Measurements from ENCODE around the gene ZEB2. TPM values are rescaled to one million over a fixed set of nuclear protein-coding genes. Genes with fewer than 3 reads are reported as not detected.

Gene ZEB2
- polyA plus RNA-seq, 3 donors from 2014 or later: 56.5 to 115 (median 62.3) TPM

DNA sequence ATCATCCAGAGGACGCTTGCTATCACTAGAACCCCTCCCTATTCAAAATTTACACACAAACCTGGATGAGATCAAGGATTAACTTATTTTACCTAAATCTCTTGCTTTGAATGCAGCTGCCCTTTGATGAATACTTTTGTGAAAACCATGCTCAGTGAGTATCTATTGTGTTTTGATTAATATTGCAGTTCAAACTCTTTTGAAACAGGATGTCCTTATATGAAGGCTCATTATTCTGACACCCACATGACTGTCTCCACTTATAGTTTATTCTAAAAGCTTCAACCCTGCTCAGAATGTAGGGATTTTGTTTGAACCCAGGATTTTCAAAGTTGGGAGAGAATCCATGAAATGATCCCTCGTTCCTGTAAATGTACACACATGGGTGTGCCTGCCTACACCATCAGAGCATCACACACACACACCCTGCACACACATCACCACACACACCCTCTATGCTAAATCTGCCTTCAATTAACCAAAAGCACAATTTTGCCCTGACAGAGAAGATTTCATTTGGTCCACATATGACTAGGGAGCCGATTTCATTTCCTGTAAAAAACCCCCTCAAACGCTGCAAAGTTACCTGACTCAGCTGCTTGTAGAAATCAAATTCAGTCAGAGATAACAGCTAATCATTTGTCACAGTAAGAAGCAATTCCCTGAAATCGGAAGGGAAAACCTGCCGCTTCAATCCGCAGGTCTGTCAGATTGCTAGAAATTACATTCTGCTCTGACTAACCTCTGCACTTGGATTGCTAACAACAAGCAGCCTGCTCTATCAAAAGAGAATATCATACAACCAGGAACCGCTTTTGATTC lies 65.2 kb downstream of the ZEB2 start:
- peak in 1 of 3 donors; percentile 44 for DNase-seq
- Mint-ChIP-seq H3K27ac (peak overlapping the region in 4 of 6 donors; percentile 93 to 99 (median 98)), H3K4me1 (peaks cover 96 to 99% of the 10 kb centered on the region in 2 donors), H3K4me3 (peak overlapping the region; percentile 2 to 91 (median 76)), H3K9me3 (no peaks in the 10 kb centered on the region), H3K27me3 (ENCODE audit: low read depth in 3 of 3) (peaks cover 2 to 5% (median 4%) of the 10 kb centered on the region in 3 donors), H3K36me3 (peaks cover 0 to 3% (median 0%) of the 10 kb centered on the region in 3 donors)

DNA sequence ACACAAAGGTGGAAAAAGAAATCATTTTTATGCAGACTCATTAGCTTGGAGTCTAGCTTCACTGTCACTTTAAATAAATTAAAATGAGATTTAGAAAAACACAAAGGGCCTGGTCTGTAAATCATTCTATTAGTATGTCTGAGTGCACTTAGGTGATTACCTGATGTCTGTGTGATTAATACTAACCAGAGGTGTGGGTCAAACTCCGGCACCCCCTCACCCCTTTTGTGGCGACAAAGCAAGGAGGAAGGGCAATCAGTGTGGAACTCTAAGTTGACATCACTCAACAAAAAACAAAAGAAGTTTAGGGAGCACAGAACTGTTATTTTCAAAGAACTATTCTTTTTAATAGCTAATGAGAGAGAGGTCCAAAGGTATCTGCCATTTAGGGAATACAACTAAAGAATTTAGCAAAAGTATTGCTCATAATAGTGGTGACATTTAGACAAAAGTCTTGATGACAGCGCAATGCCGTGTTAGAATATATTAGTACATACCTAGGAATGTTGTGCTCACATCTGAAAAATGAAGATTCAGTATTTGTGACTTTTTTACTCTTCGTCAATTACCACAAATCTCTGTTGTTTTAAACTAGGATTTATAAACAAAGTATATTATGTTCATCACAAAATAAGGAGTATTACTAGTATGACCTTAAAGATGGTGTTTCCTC lies 66.3 kb downstream of the ZEB2 start:
- peaks cover 96 to 99% of the 10 kb centered on the region in 2 donors for H3K4me1 Mint-ChIP-seq

DNA sequence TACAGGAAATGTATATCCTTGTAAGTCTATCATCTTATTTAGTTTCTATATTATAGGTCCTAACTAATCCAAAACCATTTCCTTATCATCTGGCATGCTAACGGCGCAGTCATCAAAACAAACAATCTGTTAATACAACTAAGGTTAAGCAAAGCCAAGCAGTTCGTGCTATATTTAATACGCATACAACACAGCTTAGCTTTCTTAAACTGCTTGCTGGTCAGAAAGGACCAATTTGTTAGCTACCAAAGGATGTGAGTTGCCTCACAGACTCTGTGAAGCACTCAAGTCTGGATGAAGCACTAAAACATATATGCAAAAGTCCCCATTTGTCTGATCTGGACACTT lies 67.0 kb downstream of the ZEB2 start:
- peaks cover 96 to 99% of the 10 kb centered on the region in 2 donors for H3K4me1 Mint-ChIP-seq
- no peaks in the 10 kb centered on the region for H3K9me3 Mint-ChIP-seq
- peaks cover 2 to 5% (median 3%) of the 10 kb centered on the region in 3 donors for H3K27me3 Mint-ChIP-seq (ENCODE audit: low read depth in 3 of 3)
- peak overlapping the region; percentile 72 to 91 (median 84) for H3K4me3 Mint-ChIP-seq
- no peak for DNase-seq
- H3K27ac Mint-ChIP-seq: peak overlapping the region in 4 of 6 donors; percentile 93 to 99 (median 97)
- H3K36me3 Mint-ChIP-seq: no peaks in the 10 kb centered on the region

More for the DNA sequence above, 66.3 kb downstream of the ZEB2 start:
- DNase-seq: no peak
- H3K4me3 Mint-ChIP-seq: peak overlapping the region; percentile 72 to 91 (median 84)
- no peaks in the 10 kb centered on the region for H3K9me3 Mint-ChIP-seq
- peak overlapping the region in 4 of 6 donors; percentile 93 to 99 (median 97) for H3K27ac Mint-ChIP-seq
- peaks cover 2 to 5% (median 2%) of the 10 kb centered on the region in 3 donors for H3K27me3 Mint-ChIP-seq (ENCODE audit: low read depth in 3 of 3)
- peaks cover 0 to 2% (median 0%) of the 10 kb centered on the region in 3 donors for H3K36me3 Mint-ChIP-seq

DNA sequence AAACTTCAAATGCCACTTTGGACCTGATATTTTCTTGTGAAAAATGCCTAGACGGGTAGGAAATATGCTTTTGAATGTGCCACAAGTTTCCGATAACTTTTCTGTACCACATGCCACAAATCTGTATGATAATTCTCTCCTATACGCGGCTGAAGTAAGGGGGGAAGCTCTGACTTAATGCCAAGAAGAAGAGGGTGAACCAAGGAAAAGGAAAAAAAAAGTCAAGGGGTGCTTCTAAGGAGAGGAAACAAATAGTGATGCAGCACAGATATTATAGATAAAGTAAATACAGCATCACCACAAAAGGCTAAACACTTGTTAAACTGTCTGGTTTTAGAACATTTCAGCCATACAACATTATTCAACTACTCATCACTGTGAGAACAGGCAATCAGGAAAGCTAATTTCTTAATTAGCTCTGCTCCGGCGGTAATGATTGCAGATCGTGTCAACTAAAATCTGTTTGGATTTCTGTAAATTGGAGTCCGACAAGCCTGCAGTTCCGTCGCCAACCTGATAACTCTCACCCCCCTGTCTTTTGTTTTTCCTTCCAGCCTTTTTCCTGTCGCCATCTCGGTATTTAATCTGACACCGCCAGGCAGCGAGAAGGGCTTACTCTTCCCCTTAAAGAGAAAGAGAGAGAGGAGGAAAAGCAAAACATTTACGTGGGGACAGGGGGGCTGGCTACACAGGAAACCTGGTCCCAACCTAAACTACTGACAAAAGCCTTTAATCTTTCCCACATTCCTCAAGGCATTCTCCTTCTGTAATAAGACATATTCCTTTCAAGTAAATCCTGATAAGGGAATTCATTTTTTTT lies 67.5 kb downstream of the ZEB2 start:
- H3K4me3 Mint-ChIP-seq: peak overlapping the region; percentile 72 to 91 (median 84)
- DNase-seq: peak; percentile 41 to 58 (median 57)
- H3K27me3 Mint-ChIP-seq (ENCODE audit: low read depth in 3 of 3): peaks cover 2 to 5% (median 3%) of the 10 kb centered on the region in 3 donors
- no peaks in the 10 kb centered on the region for H3K9me3 Mint-ChIP-seq
- H3K36me3 Mint-ChIP-seq: peaks cover 0 to under 1% (median under 1%) of the 10 kb centered on the region in 3 donors
- H3K4me1 Mint-ChIP-seq: peaks cover 96 to 99% of the 10 kb centered on the region in 2 donors
- H3K27ac Mint-ChIP-seq: peak overlapping the region in 4 of 6 donors; percentile 93 to 99 (median 97)

DNA sequence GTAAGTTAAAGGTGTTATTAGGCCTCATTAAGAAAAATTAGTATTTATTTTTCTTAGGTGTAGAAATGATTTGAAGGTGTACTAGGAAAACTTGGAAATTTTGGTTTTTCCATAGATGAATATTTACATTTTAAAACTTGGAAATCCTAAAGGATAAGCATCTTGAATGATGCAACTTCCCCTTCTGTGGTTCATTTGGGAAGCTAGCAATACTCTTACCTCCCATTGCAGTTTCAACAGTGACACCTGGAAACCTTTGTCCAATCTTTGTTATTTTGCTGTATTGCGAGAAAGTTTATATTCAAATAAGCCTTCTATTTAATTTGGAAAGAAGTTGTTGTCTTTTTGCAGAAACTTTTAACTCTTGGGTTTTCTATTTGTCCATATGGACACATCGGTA lies 68.5 kb downstream of the ZEB2 start:
- H3K27ac Mint-ChIP-seq: peak overlapping the region in 4 of 6 donors; percentile 93 to 99 (median 97)
- peaks cover 5 to 6% (median 5%) of the 10 kb centered on the region in 3 donors for H3K36me3 Mint-ChIP-seq
- no peak for DNase-seq
- H3K9me3 Mint-ChIP-seq: no peaks in the 10 kb centered on the region
- peaks cover 93 to 97% of the 10 kb centered on the region in 2 donors for H3K4me1 Mint-ChIP-seq
- H3K27me3 Mint-ChIP-seq (ENCODE audit: low read depth in 3 of 3): peaks cover 0 to 8% (median 2%) of the 10 kb centered on the region in 3 donors
- H3K4me3 Mint-ChIP-seq: peak overlapping the region; percentile 72 to 91 (median 84)

DNA sequence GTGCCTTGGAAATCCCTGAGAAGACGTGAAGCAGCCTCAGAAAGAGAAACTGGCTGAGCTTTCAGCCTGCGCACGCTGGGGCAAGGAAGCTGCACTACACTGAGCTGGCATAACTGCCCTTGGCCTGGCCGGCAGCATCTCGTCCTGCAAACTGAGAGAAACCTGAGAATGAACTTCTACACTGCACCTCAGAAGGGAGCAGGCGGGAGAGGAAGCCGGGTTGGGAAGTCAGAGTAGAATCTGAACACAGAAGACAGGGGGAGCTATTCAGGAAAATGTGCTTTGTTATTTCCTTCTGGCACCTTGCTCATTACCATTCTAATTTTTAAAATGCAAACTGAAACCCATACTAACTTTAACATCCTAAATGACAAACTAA lies 70.9 kb downstream of the ZEB2 start:
- no peaks in the 10 kb centered on the region for H3K9me3 Mint-ChIP-seq
- H3K4me1 Mint-ChIP-seq: peaks cover 93 to 97% of the 10 kb centered on the region in 2 donors
- peak overlapping the region in 5 of 6 donors; percentile 89 to 97 (median 93) for H3K27ac Mint-ChIP-seq
- H3K27me3 Mint-ChIP-seq (ENCODE audit: low read depth in 3 of 3): peaks cover 0 to 14% (median 3%) of the 10 kb centered on the region in 3 donors
- H3K36me3 Mint-ChIP-seq: peaks cover 8 to 9% (median 8%) of the 10 kb centered on the region in 3 donors
- H3K4me3 Mint-ChIP-seq: peak overlapping the region; percentile 40 to 78 (median 67)
- DNase-seq: peak in 1 of 3 donors; percentile 42

DNA sequence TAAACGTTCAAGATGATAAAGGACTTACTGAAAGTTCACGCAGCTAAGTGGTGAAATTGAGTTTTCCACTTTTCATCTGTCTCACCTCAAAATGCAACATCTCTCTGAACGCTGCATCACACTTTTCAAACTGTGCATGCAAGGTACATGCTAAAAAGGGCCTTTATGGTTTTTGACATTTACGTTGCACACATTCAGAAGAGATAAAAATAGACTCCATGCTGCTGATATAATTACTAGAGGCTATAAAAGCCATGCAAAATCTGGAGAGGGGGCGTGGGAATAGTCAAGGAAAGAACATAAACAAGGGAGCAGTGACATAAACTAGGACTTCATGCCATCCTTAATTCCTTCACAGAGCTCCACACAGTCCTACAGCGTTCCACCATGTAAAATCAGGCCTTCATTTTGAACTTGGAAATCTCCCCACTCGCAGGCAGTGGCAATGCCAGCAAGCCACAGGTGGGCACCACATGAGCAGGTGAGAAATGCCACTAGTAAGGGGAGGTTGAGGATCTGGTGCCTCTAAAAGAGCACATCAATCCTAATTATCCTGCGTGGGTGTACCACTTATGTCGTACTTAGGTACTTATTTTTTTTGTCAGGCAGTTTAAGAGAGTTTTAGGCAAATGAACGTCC lies 71.4 kb downstream of the ZEB2 start:
- Mint-ChIP-seq H3K27ac (peak overlapping the region in 5 of 6 donors; percentile 89 to 97 (median 93)), H3K36me3 (peaks cover 8 to 9% (median 8%) of the 10 kb centered on the region in 3 donors), H3K27me3 (ENCODE audit: low read depth in 3 of 3) (peaks cover 0 to 14% (median 3%) of the 10 kb centered on the region in 3 donors), H3K4me1 (peaks cover 93 to 97% of the 10 kb centered on the region in 2 donors), H3K9me3 (no peaks in the 10 kb centered on the region), H3K4me3 (peak overlapping the region; percentile 40 to 78 (median 67))
- DNase-seq: no peak

DNA sequence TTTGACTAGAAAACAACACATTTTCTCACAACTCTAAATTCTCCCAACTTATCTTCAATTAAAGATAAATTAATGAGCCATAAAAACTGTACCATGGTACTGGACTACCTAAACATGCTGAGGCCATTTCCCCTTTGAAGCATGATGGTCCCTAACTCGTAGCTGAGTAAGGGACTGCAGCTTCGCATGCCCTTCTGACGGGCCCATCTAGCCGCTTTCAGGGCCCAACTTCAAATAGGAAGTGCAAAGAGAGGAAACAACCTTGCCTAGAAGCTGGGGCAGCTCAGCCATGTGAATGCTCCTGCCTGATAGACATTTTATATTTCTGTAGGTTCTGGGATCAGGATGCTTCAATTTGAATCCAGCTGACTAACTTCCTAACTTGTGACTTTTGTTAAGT lies 72.4 kb downstream of the ZEB2 start:
- peaks cover 0 to 14% (median 3%) of the 10 kb centered on the region in 3 donors for H3K27me3 Mint-ChIP-seq (ENCODE audit: low read depth in 3 of 3)
- H3K4me1 Mint-ChIP-seq: peaks cover 87 to 91% of the 10 kb centered on the region in 2 donors
- H3K4me3 Mint-ChIP-seq: peak overlapping the region in 3 of 5 donors; percentile 18 to 48 (median 39)
- peaks cover 8 to 9% (median 8%) of the 10 kb centered on the region in 3 donors for H3K36me3 Mint-ChIP-seq
- no peak for DNase-seq
- peak overlapping the region in 5 of 6 donors; percentile 89 to 97 (median 93) for H3K27ac Mint-ChIP-seq
- no peaks in the 10 kb centered on the region for H3K9me3 Mint-ChIP-seq

DNA sequence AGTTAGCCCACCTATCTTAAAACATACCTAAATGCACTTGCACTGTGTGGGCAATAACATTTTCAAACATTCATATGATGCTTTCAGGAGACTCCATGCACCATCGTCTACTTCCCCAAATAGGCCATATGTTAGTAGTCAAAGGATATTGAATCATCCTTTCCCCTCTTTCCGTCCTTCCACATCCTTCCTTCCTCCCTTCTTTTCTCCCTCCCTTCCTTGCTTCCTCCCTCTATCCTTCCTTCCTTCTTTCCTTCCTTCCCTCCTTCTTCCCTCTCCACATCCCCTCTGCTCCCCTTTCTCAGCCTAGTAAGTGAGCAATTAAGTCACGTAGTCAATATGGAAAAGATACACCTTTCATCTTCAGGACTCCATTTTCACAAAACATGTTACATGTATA lies 73.8 kb downstream of the ZEB2 start:
- H3K9me3 Mint-ChIP-seq: no peaks in the 10 kb centered on the region
- H3K36me3 Mint-ChIP-seq: peaks cover 8 to 10% (median 10%) of the 10 kb centered on the region in 3 donors
- H3K27ac Mint-ChIP-seq: peak overlapping the region in 5 of 6 donors; percentile 69 to 94 (median 88)
- H3K4me3 Mint-ChIP-seq: peak overlapping the region in 2 of 5 donors; percentile 34 to 49
- H3K4me1 Mint-ChIP-seq: peaks cover 77 to 87% of the 10 kb centered on the region in 2 donors
- H3K27me3 Mint-ChIP-seq (ENCODE audit: low read depth in 3 of 3): peaks cover under 1 to 18% (median 4%) of the 10 kb centered on the region in 3 donors
- no peak for DNase-seq

DNA sequence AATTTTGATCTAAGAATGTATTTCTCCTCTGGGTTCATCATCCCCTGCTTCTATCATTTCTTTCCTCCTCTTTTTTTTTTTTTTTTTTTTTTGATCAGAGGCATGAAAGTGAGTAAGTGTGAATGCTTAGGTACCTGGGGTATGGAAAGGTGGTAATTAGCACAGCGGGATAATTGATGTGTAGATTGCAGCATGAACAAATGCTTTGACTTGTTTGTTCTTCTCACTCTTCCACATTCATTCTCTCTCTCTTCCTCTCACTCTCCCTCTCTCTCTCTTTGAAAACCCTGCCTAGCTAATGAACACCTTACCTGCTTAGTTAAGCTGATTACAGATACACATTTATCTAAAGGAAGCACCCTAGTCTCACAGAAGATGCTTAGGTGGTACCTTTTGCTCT lies 74.7 kb downstream of the ZEB2 start:
- Mint-ChIP-seq H3K27me3 (ENCODE audit: low read depth in 3 of 3) (peaks cover 5 to 25% (median 7%) of the 10 kb centered on the region in 3 donors), H3K9me3 (no peaks in the 10 kb centered on the region), H3K4me3 (peak overlapping the region in 3 of 5 donors; percentile 11 to 65 (median 20)), H3K4me1 (peaks cover 69 to 86% of the 10 kb centered on the region in 2 donors), H3K27ac (peak overlapping the region in 5 of 6 donors; percentile 83 to 94 (median 91)), H3K36me3 (peaks cover 8 to 14% (median 13%) of the 10 kb centered on the region in 3 donors)
- no peak for DNase-seq

DNA sequence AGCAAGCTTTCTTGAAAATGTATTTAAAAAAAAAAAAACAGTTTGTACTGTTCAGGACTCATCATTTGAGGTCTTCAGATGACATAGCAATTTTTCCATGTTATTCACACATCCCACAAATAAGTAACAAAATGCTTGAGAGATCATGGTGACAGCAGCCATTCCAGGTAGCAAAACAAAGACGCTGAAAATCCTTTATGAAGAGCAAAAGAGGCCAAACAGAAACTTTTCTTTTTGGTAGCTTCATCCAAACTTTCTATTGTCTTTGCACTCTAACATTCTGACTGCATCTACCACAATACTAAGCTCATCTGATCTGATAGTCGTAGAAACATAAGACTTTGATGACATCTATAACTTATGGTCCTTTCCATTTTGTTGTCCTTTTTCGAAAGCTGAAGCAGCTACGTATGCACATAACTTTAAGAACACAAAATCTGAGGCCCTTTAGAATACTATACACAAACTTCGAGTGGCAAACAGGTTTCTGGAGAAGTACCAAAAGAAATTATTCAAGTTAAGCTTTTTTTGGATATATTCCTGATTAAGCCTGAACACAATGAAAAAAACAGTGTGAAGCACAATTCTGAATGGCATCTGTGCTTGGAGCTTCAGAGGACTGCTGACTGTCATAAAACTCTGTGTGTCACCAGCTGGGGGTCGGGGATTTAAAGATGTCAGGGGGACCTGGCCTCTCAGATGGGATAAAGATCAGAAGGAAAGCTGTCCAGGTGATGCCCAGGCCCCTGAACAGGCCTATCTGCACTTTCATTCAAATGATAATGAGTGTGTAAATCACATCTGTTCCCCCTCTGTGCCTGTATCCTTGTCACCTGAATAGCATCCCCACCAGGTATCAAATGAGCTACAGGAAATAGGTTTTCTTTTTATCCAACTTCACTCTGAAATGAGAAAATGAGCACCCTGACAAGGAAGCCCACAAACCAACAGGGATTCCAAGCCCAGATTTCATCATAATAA lies 75.8 kb downstream of the ZEB2 start:
- Mint-ChIP-seq H3K27me3 (ENCODE audit: low read depth in 3 of 3) (peaks cover 5 to 25% (median 7%) of the 10 kb centered on the region in 3 donors), H3K4me1 (peaks cover 58 to 89% of the 10 kb centered on the region in 2 donors), H3K36me3 (peaks cover 8 to 14% (median 13%) of the 10 kb centered on the region in 3 donors), H3K9me3 (no peaks in the 10 kb centered on the region), H3K27ac (peak overlapping the region in 5 of 6 donors; percentile 83 to 92 (median 89)), H3K4me3 (peak overlapping the region in 4 of 5 donors; percentile 30 to 61 (median 44))
- DNase-seq: no peak

Data from immature natural killer cell (primary cell).